GM23338 (cell line): ENCODE measurements around the gene PTPN22.

Experiments used
- CREB1 ChIP-seq: fragments of 250-450 bp; sonication (Bioruptor Pico); IDR thresholded peaks from 2 replicates; pipeline ENCODE4 v1.5.0; 2020; ENCODE audit warnings: low read depth, mild to moderate bottlenecking, moderate library complexity
- CTCF ChIP-seq, 2 experiments: fragments of 200-600 bp in 1 of 2; sonication (generic) in 1 of 2; conservative IDR thresholded peaks; 2 replicates each; pipeline versions ENCODE4 v1.5.1 to v1.6.1; 2016 to 2017; ENCODE audit warnings: antibody characterized with exemption in 2 of 2, low read depth in 2 of 2, mild to moderate bottlenecking in 2 of 2, moderate library complexity in 1 of 2
- ETS1 ChIP-seq: IDR thresholded peaks from 2 replicates; pipeline ENCODE4 v1.6.1; 2016; ENCODE audit warnings: antibody characterized with exemption

- TF ChIP-seq CTCF (conservative IDR thresholded peaks at IDR 0.05; ENCODE audit: low read depth in 2 of 2), result no peak
- no peak for TF ChIP-seq CREB1 (CRISPR knock-in tag)
- no peak for TF ChIP-seq ETS1
Measured at GRCh38 chr1:113780374-113781146, 91.0 kb downstream of the PTPN22 start.
